GM12892 (cell line): ENCODE measurements around the gene PMPCB.
A peak's percentile ranks its signal among the peaks of the same experiment; 100 is the strongest.

Source experiments
- POLR2A ChIP-seq: IDR thresholded peaks from 2 replicates; pipeline ENCODE4 v1.6.1; 2011; ENCODE audit warnings: low read depth, low read length, control low read depth
- POLR2AphosphoS5 ChIP-seq: IDR thresholded peaks from 2 replicates; pipeline ENCODE4 v1.6.1; 2011; ENCODE audit warnings: low read depth, low read length, control low read depth

DNA sequence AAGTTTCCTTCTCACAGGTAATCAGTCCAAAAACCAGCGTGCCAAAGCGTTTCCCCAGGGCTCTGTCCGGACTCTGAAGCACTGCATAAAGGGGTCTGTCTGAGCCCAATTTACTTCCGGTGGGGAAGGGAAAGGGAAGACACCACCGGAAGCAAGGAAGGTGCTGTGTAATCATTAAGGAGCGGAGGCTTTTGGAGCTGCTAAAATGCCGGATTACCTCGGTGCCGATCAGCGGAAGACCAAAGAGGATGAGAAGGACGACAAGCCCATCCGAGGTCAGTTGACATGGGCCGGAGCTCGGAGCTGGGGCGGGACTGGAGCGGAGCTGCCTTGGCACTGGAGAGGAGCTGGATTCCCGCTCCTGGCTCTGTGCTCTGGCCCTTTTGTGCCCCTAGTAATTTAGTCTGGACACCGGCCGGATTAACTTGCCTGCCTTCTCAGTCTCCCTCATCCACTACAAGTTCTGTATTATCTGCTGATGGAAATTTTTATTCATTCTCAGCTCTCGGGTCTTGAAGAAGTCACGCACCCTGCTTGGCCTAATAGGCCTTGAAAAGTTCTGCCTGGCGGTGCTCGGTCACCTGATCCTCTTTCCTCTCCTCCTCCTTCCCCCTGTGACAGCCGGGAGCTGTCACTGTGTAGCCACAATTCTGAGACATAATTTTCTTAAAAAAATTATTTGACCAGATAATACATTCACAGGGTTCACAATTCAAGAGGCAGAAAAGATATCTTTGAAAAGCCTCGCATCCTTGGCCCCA, 50.5 kb downstream of the PMPCB start, which contains the start of gene PSMC2:
- TF ChIP-seq POLR2AphosphoS5 = peak; percentile 44; the same call in 1 of the 2 replicates
- no peak; the same call in none of the 2 replicates for TF ChIP-seq POLR2A
